ENCODE results near the gene AUTS2. TPM values are rescaled to one million over a fixed set of nuclear protein-coding genes. Genes with fewer than 3 reads are reported as not detected.

Gene AUTS2
- total and polyA plus RNA-seq, 9 of the 15 experiments (the other 6 are each of a cell fraction or from before 2014, with no cell fraction given) = 0.58 TPM; not detected in 8

GRCh38 chr7:70632400-70632799 is 1034.1 kb downstream of the AUTS2 start:
- Histone ChIP-seq H3K9me3 (replicated peaks; ENCODE audit: control insufficient read depth, insufficient read depth, low read depth, low read length) (no peaks in the 10 kb centered on the region), H3K4me2 (ENCODE audit: insufficient read depth, low read length) (no peak overlapping the region), H4K20me1 (replicated peaks; ENCODE audit: control insufficient read depth, insufficient read depth, low read length) (no peaks in the 10 kb centered on the region; the same call in 1 of the 2 replicates), H3K27me3 (ENCODE audit: control insufficient read depth in 2 of 2, insufficient read depth in 2 of 2, low read length in 2 of 2) (peaks cover 24 to 50% of the 10 kb centered on the region in 2 experiments), H2AFZ (ENCODE audit: low read depth, low read length) (no peak overlapping the region), H3K36me3 (ENCODE audit: control insufficient read depth, insufficient read depth, low read length) (no peaks in the 10 kb centered on the region), H3K27ac (ENCODE audit: extremely low read depth, low read depth, low read length) (no peak overlapping the region), H3K9ac (ENCODE audit: insufficient read depth in 1 of 2, low read depth in 2 of 2, low read length in 2 of 2) (no peak overlapping the region), H3K4me3 (no peak overlapping the region), H3K4me1 (replicated peaks in 1 of 2; ENCODE audit: control insufficient read depth in 2 of 2, insufficient read depth in 2 of 2, low read length in 2 of 2) (no peaks in the 10 kb centered on the region; a peak in 2 of 5 replicates), H3K9me1 (ENCODE audit: control insufficient read depth, insufficient read depth, low read length) (no peaks in the 10 kb centered on the region), H3K79me2 (ENCODE audit: control insufficient read depth, insufficient read depth, low read length) (no peaks in the 10 kb centered on the region)
- no peak for DNase-seq (ENCODE audit: extremely low read depth in 1 of 4, low spot score in 3 of 4)
- intact Hi-C loops (cut with micrococcal nuclease) = no loop called here
- ChIA-PET POLR2A (no interaction called here), CTCF (ENCODE audit: low intra/inter-chr PET ratio) (no interaction called here)
- no peak for FAIRE-seq
- in situ Hi-C loops (cut with MboI) = no loop called here
- ATAC-seq = no peak
- no TSS peak for BruUV-seq (replicated peaks)
- WGBS (ENCODE audit: insufficient coverage, low coverage, missing lambda C conversion rate) = 0% methylated on average over 5 of the region's 5 CpGs
- TF ChIP-seq PURB (CRISPR knock-in tag; IDR thresholded peaks at IDR 0.05; ENCODE audit: low read depth) (no peak), IRF1 (CRISPR knock-in tag; IDR thresholded peaks at IDR 0.05; ENCODE audit: borderline replicate concordance) (no peak), ZNF444 (CRISPR knock-in tag; IDR thresholded peaks at IDR 0.05) (no peak), TEAD4 (IDR thresholded peaks at IDR 0.05; ENCODE audit: low read length) (no peak), TEAD4 (CRISPR knock-in tag; IDR thresholded peaks at IDR 0.05; ENCODE audit: borderline replicate concordance) (no peak), IRF2 (CRISPR knock-in tag; IDR thresholded peaks at IDR 0.05) (no peak), CHD2 (IDR thresholded peaks at IDR 0.05; ENCODE audit: low read depth, low read length) (no peak), MYBL2 (IDR thresholded peaks at IDR 0.05; ENCODE audit: low read depth) (no peak), MYBL2 (CRISPR knock-in tag; IDR thresholded peaks at IDR 0.05; ENCODE audit: borderline replicate concordance) (no peak), PKNOX1 (IDR thresholded peaks at IDR 0.05) (no peak), PCBP2 (IDR thresholded peaks at IDR 0.05; ENCODE audit: low read depth, low read length, poor library complexity, severe bottlenecking) (no peak), ZNF23 (CRISPR knock-in tag; IDR thresholded peaks at IDR 0.05) (no peak), ZBTB1 (CRISPR knock-in tag; IDR thresholded peaks at IDR 0.05; ENCODE audit: borderline replicate concordance, low read depth) (no peak), PREB (CRISPR knock-in tag; IDR thresholded peaks at IDR 0.05) (no peak), SMARCE1 (IDR thresholded peaks at IDR 0.05) (no peak)
- TF ChIP-seq, protein P1, sequence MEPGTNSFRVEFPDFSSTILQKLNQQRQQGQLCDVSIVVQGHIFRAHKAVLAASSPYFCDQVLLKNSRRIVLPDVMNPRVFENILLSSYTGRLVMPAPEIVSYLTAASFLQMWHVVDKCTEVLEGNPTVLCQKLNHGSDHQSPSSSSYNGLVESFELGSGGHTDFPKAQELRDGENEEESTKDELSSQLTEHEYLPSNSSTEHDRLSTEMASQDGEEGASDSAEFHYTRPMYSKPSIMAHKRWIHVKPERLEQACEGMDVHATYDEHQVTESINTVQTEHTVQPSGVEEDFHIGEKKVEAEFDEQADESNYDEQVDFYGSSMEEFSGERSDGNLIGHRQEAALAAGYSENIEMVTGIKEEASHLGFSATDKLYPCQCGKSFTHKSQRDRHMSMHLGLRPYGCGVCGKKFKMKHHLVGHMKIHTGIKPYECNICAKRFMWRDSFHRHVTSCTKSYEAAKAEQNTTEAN (CRISPR knock-in tag; IDR thresholded peaks at IDR 0.05) = no peak
